Measurements from ENCODE around the gene HADH. TPM values are rescaled to one million over a fixed set of nuclear protein-coding genes. Genes with fewer than 3 reads are reported as not detected.

Gene HADH
- total RNA-seq, 1 donor = 5.7 TPM

Other genes starting within 250 kb of the HADH start
- 8.6 TPM for gene SGMS2, start 165.0 kb upstream of the HADH start, total RNA-seq
- gene CYP2U1, start 58.3 kb upstream of the HADH start, total RNA-seq = 4.0 TPM
- 327 TPM for gene LEF1, start 179.0 kb downstream of the HADH start, total RNA-seq